AG09319 (cell line): ENCODE results near the gene ARFGAP1.

Experiments
- DNase-seq: peaks from one replicate; pipeline ENCODE4 v3.0.0-alpha.2; 2010; ENCODE audit warnings: low read depth; ENCODE audit errors: extremely low read depth
- CTCF ChIP-seq: IDR thresholded peaks from 2 replicates; pipeline ENCODE4 v1.5.1; 2011; ENCODE audit warnings: low read depth, mild to moderate bottlenecking, inconsistent platforms, low read length, moderate library complexity

Gene ARFGAP1

DNA sequence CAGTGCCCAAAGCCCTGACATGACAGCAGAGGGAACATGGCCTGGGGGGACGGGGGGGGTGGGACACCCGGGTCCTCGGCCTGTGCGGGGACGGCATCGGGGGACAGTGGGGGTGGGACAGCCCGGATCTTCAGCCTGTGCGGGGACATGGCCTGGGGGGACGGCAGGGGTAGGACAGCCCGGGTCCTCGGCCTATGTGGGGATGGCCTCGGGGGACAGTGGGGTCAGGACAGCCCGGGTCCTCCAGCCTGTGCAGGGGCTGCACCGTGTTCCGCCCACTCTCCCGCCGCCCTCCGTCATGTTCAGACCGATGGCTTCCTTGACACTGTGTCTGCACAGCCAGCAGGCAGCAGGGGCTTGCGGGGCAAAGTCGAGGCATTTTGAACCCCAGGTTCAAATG is 29.9 kb upstream of the ARFGAP1 start:
- no peak for TF ChIP-seq CTCF
- no peak for DNase-seq

GRCh38 chr20:63243604-63244247 is 28.9 kb upstream of the ARFGAP1 start:
- DNase-seq, result no peak
- TF ChIP-seq CTCF, result no peak

DNA sequence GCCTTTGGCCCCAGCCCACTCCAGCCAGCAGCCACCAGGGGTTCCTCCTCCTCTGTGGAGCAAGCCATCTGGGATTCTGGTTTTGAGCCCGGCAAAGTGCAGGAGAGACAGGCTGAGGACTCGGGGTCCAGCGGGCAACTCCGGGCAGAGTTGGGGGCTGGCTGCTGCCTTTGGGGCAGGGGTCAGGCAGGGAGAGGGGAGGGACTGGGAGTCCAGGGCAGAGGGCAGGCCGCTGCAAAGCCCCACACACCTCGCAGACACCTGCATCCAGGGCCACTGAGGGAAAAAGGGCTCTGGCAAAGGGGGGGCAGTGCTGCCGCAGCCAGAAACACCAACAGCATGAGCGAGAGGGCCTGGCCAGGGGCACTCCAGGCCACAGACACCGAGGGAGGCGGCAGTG is 28.1 kb upstream of the ARFGAP1 start:
- no peak for TF ChIP-seq CTCF
- DNase-seq, result no peak

DNA sequence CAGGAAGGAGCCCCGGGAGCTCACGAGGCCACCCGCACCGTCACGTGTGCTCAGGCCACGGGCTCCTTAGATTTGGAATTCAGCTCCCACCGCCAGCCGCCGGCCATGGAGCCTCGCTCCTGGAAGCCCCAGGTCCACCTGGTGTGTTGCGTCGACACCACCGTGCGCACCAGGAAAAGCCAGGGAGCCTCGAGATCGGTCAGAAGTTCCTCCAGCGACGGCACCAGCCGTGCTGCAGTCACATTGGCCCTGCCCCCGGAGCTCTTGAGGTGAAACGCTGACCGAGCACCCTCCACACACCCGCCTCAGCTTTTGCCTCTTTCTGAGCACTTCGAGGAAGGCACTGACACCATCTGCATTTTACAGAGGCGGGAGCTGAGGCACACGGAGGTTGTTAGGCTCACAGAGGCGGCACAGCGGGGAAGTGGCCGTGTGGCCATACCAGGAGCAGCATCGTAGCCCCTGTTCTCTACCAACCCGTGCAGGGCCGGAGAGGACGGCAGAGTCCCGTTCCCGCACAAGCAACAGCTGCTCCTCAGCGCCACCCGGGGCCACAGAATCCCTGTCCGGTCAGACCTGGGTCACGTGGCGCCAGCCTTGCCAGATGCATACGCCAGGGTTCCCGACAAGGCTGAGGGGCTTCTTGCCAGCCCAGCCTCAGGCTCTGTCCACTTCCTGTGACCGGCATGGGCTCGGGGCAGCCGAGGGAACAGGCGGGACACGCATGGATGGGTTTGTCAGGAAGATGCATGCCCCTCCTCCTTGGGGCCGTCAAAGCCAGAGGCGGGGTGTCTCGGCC is 25.9 kb upstream of the ARFGAP1 start:
- no peak for TF ChIP-seq CTCF
- no peak for DNase-seq

- no peak for DNase-seq
- TF ChIP-seq CTCF, result no peak
Observed at GRCh38 chr20:63247671-63248228, 24.9 kb upstream of the ARFGAP1 start.

DNA sequence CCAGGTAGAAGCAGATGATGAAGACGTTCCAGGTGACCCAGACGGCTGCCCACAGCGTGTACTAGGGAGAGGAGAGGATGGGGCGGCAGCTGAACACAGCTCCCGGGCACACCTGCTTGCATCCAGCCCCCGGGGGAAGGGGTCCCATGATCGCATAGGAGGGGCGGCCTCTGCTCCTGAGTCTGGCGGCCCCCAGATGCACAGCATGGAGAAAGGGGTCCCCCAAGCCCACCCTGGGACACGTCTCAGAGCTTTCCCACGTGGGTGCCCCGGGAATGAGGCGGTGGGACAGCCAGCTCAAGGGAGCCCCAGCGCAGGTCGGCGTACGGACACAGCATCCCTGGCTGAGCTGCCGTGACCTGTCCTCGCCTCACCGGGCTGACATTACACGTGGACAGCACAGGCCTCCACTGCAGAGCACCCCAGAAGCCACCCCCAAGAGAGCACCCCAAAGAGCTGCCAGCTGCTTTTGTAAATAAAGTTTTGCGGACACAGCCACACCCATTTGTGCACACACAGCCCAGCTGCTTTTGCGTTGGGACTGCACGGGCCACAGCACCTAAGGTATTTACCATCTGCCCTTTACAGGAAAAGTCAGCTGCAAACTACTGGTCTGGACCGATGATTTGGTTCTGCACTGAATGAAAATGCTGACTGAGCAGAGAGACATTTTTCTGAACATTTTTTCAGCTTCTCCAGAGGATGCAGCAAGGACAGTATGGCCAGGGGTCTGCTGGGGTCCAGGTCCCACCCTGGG is 23.6 kb upstream of the ARFGAP1 start:
- no peak for DNase-seq
- TF ChIP-seq CTCF, result no peak
